Neural progenitor cell (in vitro differentiated cells): ENCODE results near the gene IL1RL2.

Experiments used
- CTCF ChIP-seq: fragments of 200-600 bp; sonication (generic); IDR thresholded peaks from 2 replicates; pipeline ENCODE4 v1.5.1; 2017; ENCODE audit warnings: antibody characterized with exemption, mild to moderate bottlenecking
- EZH2 ChIP-seq: fragments of 200-600 bp; sonication (generic); IDR thresholded peaks from 2 replicates; pipeline ENCODE4 v1.6.1; 2017; ENCODE audit warnings: antibody characterized with exemption, mild to moderate bottlenecking, moderate library complexity

- TF ChIP-seq CTCF, result no peak
- no peak for TF ChIP-seq EZH2
These were observed 97.2 kb downstream of the IL1RL2 start for GRCh38 chr2:102283996-102284395.
